ENCODE results near the gene FAM131A. TPM values are rescaled to one million over a fixed set of nuclear protein-coding genes. Genes with fewer than 3 reads are reported as not detected.

The FAM131A gene
- total RNA-seq, 1 donor from 2014 or later: 13.9 TPM

DNA sequence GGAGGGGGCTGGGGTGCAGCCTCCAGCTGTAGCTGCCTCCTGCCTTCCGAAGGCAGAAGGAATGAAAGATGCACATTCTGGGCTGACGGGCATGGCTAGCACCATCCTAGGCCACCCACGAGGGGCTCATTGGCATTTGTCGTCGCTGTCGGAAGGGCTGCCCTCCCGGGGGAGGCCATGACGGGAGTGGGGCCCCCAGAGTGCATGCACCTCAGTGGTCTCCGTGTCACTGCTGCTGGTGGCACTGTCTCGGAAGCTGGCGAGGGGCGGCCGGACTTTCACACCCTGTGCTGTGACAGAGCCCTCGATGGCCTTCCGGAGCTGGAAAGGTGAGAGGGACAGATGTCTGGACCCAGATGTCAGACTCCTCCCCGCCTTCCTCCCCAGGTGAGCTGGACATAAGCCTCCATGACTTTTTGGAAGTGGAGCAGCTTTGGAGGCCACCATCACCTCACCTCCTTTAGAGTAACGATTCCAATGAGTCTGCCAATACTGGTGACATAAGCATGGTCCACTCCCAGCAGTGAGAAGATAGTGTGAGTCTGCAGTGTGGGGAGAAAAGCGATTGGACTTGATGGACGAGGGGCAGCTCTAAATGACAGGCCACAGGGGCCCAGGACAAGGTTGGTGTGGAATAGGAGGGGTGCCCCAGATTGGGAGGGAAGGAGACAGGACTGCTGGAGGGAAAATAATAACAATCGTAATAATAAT, 9.2 kb downstream of the FAM131A start:
- Mint-ChIP-seq H3K36me3 (ENCODE audit: low read depth) (peaks cover 3% of the 10 kb centered on the region), H3K9me3 (no peaks in the 10 kb centered on the region), H3K27me3 (ENCODE audit: low read depth) (no peaks in the 10 kb centered on the region), H3K4me1 (ENCODE audit: low read depth) (peaks cover 6% of the 10 kb centered on the region), H3K4me3 (ENCODE audit: low read depth) (no peak overlapping the region), H3K27ac (no peak overlapping the region)
- intact Hi-C loops (cut with micrococcal nuclease): no loop called here
- no peak for DNase-seq (ENCODE audit: low spot score)

DNA sequence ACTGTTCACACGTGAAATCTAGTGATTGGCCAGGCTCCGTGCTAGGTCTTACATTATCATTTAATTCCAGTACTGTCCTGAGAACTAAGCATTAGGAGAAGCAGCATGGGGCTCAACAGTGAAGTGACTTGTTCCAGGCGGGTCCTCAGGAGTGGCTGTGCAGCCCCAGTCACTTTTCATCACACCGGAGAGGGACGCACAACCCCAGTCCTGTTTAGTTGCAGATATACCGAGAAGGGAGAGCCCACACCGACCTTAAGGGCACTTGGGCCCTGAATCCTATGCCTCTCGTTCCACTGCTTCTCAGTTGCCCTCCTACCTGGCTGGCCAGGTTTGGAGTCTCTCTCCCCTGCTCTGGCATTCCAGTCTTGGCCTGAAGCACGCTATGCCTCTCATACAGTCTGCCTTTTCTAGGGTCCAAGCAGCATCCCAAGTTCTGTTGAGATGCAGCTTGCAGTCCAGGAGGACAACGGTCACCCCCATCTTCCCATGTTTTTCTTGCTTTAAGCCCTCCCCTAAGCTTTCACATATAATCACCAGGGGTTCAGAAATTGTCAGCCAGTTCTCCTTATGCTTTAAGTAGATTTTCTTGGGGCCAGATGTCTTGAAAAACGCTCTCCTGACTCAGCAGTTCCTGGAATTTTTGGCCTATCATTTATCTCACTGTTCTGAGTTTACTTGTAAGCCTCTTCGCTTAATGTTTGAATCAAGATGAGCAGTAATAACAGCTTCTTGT, 10.1 kb downstream of the FAM131A start:
- H3K4me3 Mint-ChIP-seq (ENCODE audit: low read depth): no peak overlapping the region
- peaks cover 3% of the 10 kb centered on the region for H3K36me3 Mint-ChIP-seq (ENCODE audit: low read depth)
- intact Hi-C loops (cut with micrococcal nuclease): no loop called here
- H3K4me1 Mint-ChIP-seq (ENCODE audit: low read depth): peaks cover 6% of the 10 kb centered on the region
- no peaks in the 10 kb centered on the region for H3K9me3 Mint-ChIP-seq
- DNase-seq (ENCODE audit: low spot score): no peak
- H3K27ac Mint-ChIP-seq: no peak overlapping the region
- H3K27me3 Mint-ChIP-seq (ENCODE audit: low read depth): no peaks in the 10 kb centered on the region

DNA sequence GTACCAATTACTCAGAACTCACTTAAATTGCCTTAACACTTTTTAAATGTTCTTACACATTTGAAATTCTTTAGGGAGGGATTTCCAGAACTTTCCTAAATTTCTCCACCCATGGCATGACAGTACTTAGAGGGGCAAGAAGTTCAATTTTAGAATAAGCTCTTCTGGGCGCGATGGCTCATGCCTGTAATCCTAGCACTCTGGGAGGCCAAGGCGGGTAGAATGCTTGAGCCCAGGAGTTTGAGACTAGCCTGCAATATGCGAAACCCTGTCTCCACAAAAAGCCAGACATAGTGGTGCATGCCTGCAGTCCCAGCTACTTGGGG, 10.6 kb downstream of the FAM131A start:
- peaks cover 3% of the 10 kb centered on the region for H3K36me3 Mint-ChIP-seq (ENCODE audit: low read depth)
- H3K9me3 Mint-ChIP-seq: no peaks in the 10 kb centered on the region
- DNase-seq (ENCODE audit: low spot score): no peak
- peaks cover 6% of the 10 kb centered on the region for H3K4me1 Mint-ChIP-seq (ENCODE audit: low read depth)
- H3K27ac Mint-ChIP-seq: no peak overlapping the region
- no peaks in the 10 kb centered on the region for H3K27me3 Mint-ChIP-seq (ENCODE audit: low read depth)
- intact Hi-C loops (cut with micrococcal nuclease): no loop called here
- no peak overlapping the region for H3K4me3 Mint-ChIP-seq (ENCODE audit: low read depth)

DNA sequence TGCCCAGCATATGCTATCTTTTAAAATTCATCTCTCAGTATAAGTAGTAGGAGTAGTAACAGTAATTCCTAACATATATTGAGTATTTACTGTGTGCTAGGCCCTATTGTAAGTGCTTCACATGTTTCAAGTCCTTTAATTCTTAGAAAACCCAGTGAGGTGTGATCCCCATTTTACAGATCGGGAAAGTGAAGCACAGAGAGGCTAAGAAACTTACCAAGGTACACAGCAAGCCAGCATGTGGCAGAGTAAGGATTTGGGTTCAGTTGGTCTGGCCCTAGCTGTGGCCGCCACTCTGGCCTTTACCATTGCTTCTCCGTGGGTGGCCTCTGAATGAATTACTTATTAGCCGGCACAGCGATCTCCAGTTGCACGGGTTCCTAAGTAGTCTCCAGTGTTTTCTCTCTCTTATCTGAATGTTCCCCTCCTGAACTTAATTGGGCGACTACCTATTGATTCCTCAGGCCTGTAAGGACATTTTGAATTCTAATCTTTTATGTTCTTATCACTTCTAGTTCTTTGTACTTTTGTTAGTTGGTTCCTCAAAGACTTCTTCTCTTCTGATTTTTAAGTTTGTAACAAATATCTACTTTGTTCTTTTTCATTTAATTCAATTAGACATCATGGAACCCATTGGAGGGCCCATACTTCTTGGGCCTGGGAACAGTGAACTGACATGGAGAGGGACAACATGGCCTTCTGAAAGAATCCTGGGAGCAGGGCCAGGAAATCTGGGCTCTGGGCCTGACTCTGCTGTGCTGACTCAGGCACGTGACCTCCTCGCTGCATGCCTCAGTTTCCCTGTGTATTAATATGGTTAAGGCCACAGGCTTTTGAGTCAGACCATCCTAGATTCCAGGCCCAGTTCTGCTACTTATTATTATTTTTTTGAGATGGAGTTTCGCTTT, 12.4 kb downstream of the FAM131A start:
- intact Hi-C loops (cut with micrococcal nuclease): no loop called here
- DNase-seq (ENCODE audit: low spot score): no peak
- Mint-ChIP-seq H3K9me3 (no peaks in the 10 kb centered on the region), H3K27me3 (ENCODE audit: low read depth) (no peaks in the 10 kb centered on the region), H3K27ac (no peak overlapping the region), H3K4me3 (ENCODE audit: low read depth) (no peak overlapping the region), H3K36me3 (ENCODE audit: low read depth) (peaks cover 3% of the 10 kb centered on the region), H3K4me1 (ENCODE audit: low read depth) (peaks cover 8% of the 10 kb centered on the region)

DNA sequence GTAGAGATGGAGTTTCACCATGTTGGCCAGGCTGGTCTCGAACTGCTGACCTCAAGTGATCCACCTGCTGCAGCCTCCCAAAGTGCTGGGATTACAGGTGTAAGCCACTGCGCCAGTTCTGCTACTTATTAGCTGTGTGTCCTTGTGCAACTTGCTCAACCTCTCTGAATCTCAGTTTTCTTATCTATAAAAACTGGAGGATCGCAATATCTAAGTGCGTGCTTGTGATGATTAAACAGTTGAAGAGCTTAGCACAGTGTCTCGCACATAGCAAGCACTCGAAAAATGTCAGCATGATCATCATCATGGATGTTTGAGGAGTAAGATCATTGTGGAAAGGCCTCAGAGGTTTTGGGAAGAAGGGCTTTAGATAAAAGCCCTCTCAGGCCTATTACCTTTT, 13.2 kb downstream of the FAM131A start:
- H3K4me1 Mint-ChIP-seq (ENCODE audit: low read depth): peaks cover 8% of the 10 kb centered on the region

DNA sequence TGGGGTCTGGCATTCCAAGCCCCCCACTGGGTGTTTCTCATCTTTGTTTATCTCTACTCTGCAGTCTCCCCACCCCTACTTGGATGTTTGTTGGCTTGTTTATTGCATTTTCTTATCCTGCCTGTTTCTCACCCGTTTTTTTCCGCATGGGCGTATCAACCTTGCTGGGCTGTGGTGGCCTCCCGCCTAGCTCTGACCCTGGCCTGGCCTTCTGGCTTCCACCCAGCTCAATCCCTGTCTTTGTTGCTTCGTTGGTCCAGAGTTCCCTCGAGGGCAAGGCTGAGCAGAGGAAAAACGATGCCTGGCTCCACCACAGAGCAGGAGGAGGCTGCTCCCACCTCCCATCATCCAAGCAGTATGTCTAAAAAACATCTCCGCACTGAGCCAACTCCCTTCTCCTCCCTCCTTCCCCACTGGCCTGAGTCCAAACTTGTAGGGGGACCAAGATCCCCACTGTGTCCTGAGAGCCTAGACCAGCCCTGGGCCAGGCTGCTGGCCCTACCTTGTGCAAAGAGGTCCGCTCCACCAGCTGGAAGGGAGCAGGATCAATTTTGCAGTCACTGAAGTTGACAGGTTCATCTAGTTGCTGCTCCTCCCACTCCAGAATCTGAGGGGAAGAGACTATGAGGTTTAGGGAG, 14.2 kb downstream of the FAM131A start:
- Mint-ChIP-seq H3K4me3 (ENCODE audit: low read depth) (no peak overlapping the region), H3K9me3 (no peaks in the 10 kb centered on the region), H3K27ac (no peak overlapping the region), H3K4me1 (ENCODE audit: low read depth) (peaks cover 8% of the 10 kb centered on the region), H3K36me3 (ENCODE audit: low read depth) (no peaks in the 10 kb centered on the region), H3K27me3 (ENCODE audit: low read depth) (no peaks in the 10 kb centered on the region)
- intact Hi-C loops (cut with micrococcal nuclease): no loop called here
- DNase-seq (ENCODE audit: low spot score): no peak

More for the DNA sequence above, 13.2 kb downstream of the FAM131A start:
- Mint-ChIP-seq H3K4me3 (ENCODE audit: low read depth) (no peak overlapping the region), H3K36me3 (ENCODE audit: low read depth) (peaks cover under 1% of the 10 kb centered on the region), H3K9me3 (no peaks in the 10 kb centered on the region), H3K27ac (no peak overlapping the region), H3K27me3 (ENCODE audit: low read depth) (no peaks in the 10 kb centered on the region)
- no peak for DNase-seq (ENCODE audit: low spot score)
- intact Hi-C loops (cut with micrococcal nuclease): no loop called here

DNA sequence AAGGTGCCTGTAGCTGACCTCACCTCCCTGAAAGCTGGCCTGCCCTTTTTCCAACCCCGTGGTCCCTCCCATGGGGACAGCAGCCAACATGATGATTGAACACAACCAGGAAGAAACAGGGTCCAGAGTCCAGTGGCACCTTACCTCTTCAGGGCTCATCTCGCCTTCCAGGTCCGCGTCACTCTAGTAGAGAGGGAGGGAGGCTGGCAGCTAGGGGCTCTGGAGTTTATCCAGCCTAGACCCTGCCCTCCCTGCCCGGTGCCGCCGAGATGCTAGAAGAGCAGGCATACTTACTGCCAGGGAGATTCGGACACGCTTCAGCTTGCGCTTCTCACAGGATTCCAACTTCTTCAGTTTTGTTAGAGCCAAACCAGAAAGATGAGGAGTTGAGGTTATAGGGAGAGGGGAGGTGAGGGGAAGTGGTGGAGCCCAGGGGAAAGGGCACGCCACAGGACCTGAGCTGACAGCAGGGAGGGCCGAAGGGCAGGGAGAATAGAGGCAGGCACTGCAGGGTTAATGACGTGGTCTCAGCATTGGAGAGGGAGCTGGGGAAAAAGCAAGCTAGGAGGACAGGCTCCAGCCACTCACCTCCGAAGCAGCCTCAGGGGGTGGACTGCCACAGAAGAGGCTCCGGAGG, 14.9 kb downstream of the FAM131A start:
- Mint-ChIP-seq H3K4me1 (ENCODE audit: low read depth) (peaks cover 8% of the 10 kb centered on the region), H3K36me3 (ENCODE audit: low read depth) (no peaks in the 10 kb centered on the region), H3K4me3 (ENCODE audit: low read depth) (no peak overlapping the region), H3K9me3 (no peaks in the 10 kb centered on the region), H3K27me3 (ENCODE audit: low read depth) (no peaks in the 10 kb centered on the region), H3K27ac (no peak overlapping the region)
- no peak for DNase-seq (ENCODE audit: low spot score)
- intact Hi-C loops (cut with micrococcal nuclease): no loop called here

DNA sequence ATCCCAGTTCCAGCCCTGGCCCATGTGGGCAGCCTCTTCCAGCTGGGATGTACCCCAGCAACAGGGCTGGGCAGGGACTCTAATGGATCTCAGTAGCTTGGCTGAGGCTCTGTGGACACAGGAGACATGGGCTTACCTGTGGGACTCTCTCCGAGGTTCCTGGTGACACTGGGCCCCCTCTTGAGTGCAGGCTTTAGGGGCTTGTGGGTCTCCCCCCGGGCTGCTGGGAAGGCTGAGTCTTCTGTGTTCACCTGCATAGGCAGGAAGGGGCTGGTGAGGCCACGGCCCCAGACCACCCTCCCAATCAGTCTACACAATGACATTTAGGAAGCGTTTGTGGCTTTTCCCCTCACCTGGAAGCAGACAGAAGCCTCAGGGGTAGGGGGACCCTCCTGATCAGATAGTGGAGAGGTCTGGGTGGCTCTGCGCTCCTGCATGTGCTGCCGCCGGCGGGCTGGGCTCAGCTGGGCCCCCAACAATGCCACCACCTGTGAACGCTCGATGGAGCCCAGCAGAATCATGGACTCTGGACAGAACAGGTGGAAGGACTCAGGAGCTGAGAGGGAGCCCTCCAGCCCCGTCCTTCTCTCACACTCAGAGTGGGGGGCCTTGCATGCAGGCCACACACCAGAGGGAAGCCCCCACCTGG, 15.6 kb downstream of the FAM131A start:
- peaks cover 2% of the 10 kb centered on the region for H3K4me1 Mint-ChIP-seq (ENCODE audit: low read depth)
- no peak for DNase-seq (ENCODE audit: low spot score)
- H3K9me3 Mint-ChIP-seq: no peaks in the 10 kb centered on the region
- H3K27ac Mint-ChIP-seq: no peak overlapping the region
- no peak overlapping the region for H3K4me3 Mint-ChIP-seq (ENCODE audit: low read depth)
- H3K36me3 Mint-ChIP-seq (ENCODE audit: low read depth): no peaks in the 10 kb centered on the region
- no peaks in the 10 kb centered on the region for H3K27me3 Mint-ChIP-seq (ENCODE audit: low read depth)
- intact Hi-C loops (cut with micrococcal nuclease): no loop called here

DNA sequence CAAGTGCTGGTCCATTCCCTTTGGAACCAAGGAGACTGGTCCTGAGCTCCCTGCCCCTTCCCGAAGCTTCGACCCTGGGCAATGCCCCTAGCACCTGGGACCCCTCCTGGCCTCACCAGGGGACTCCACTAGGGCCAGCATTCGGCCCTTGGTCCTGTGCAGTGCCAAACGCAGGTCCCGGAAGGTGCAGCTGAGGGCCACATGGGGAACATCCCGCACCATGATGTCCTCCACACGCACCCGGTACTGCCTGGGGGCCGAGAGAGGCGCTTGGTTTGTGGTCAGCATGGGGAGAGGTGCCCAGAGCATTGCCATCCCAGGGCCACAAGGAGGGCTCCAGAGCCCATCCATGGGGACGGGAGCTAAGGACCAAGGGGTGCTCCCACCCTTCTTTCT, 16.1 kb downstream of the FAM131A start:
- H3K9me3 Mint-ChIP-seq: no peaks in the 10 kb centered on the region
- H3K27ac Mint-ChIP-seq: no peak overlapping the region
- H3K27me3 Mint-ChIP-seq (ENCODE audit: low read depth): no peaks in the 10 kb centered on the region
- DNase-seq (ENCODE audit: low spot score): no peak
- intact Hi-C loops (cut with micrococcal nuclease): no loop called here
- H3K36me3 Mint-ChIP-seq (ENCODE audit: low read depth): no peaks in the 10 kb centered on the region
- no peak overlapping the region for H3K4me3 Mint-ChIP-seq (ENCODE audit: low read depth)
- H3K4me1 Mint-ChIP-seq (ENCODE audit: low read depth): peaks cover 2% of the 10 kb centered on the region

DNA sequence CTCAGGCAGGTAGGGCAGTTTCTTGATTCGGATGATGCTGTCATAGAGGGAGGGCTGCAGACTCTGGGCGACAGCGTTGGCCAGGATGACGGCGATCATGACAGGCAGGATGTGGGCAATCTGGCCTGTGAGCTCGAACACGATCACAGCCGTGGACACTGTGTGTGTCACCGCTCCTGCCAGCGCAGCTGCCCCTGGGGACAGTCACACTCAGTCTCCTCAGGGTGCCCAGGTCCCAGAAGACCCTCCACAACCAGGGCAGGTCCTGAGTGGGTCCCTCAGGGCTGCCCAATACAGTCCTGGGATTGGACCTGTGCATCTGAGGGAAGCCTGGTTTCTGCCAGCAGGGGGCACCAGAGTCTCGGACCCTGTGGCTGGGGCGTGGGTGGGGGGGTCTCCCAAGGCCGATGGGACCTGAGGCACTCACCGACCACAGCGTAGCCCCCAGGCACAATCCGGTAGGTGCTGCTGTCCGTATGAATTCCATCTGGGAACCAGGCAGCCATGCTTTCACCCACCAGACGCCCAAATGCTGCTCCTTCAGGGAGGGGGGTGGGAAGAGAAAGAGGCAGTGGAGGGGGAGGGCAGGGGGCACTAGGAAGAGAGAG, 16.8 kb downstream of the FAM131A start:
- intact Hi-C loops (cut with micrococcal nuclease): no loop called here

DNA sequence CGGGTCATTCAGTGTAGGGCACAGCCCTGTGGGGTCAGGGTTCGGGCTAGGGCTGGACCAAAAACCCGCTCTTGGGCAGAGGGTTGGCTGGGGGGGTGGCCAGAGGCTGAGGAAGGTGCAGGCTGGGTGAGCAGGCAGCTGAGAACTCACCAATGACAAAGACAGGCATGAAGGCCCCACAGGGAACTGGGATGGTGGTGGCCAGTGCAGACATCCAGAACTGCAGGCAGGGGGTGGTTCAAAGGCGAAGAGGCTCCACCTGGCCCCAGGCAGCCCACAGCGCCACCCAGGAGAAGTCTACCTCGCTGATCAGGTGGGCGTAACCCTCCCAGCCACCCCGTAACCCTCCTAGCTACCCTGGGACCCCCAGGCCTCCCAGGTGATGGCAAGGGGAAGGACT, 17.4 kb downstream of the FAM131A start:
- H3K27ac Mint-ChIP-seq: no peak overlapping the region
- no peaks in the 10 kb centered on the region for H3K9me3 Mint-ChIP-seq
- intact Hi-C loops (cut with micrococcal nuclease): no loop called here

More for the DNA sequence above, 16.8 kb downstream of the FAM131A start:
- Mint-ChIP-seq H3K9me3 (no peaks in the 10 kb centered on the region), H3K36me3 (ENCODE audit: low read depth) (no peaks in the 10 kb centered on the region), H3K4me1 (ENCODE audit: low read depth) (peaks cover 2% of the 10 kb centered on the region), H3K27ac (no peak overlapping the region), H3K4me3 (ENCODE audit: low read depth) (no peak overlapping the region), H3K27me3 (ENCODE audit: low read depth) (no peaks in the 10 kb centered on the region)
- DNase-seq (ENCODE audit: low spot score): peak; percentile 35

More for the DNA sequence above, 17.4 kb downstream of the FAM131A start:
- no peaks in the 10 kb centered on the region for H3K36me3 Mint-ChIP-seq (ENCODE audit: low read depth)
- H3K4me3 Mint-ChIP-seq (ENCODE audit: low read depth): no peak overlapping the region
- no peak for DNase-seq (ENCODE audit: low spot score)
- no peaks in the 10 kb centered on the region for H3K27me3 Mint-ChIP-seq (ENCODE audit: low read depth)
- peaks cover 2% of the 10 kb centered on the region for H3K4me1 Mint-ChIP-seq (ENCODE audit: low read depth)
